ENCODE data around the gene NCF1.
"Not testable (repeated sequence)": the region's sequence is repeated elsewhere in the genome, so short reads cannot be mapped to it uniquely, and the experiment has no call there.

The NCF1 gene

GRCh38 chr7:74773760-74774750 is at the start of gene NCF1:
TSS of gene NCF1 (plus strand) at chr7:74774011. CDS start at chr7:74774032, 21 bp downstream.
- H3K27me3 Mint-ChIP-seq (ENCODE audit: low read depth); H3K27ac Mint-ChIP-seq; H3K9me3 Mint-ChIP-seq; H3K36me3 Mint-ChIP-seq (ENCODE audit: low read depth); H3K4me1 Mint-ChIP-seq; H3K4me3 Mint-ChIP-seq: not testable (repeated sequence)

DNA sequence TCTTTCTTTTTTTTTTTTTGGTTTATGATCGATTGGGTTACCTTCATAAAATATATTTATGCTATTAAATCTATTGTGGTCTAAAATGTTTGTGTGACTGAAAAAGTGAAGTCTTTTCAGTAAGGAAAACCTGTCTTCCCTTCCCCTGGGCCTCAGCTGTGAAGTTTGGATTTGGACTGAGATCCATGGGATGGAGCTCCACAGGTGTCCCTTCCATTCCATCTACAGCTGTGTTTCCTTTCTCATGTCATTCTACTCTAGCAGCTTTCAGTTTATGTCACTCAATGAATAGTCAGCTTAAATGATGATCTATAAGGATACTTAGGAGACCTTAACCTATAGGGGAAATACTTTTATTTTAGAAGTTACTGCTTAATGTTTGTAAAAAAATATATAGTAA is 48.0 kb upstream of the NCF1 start:
- H3K4me3 Mint-ChIP-seq: no peak overlapping the region
- H3K36me3 Mint-ChIP-seq (ENCODE audit: low read depth): peaks cover 38% of the 10 kb centered on the region
- H3K27ac Mint-ChIP-seq: peak overlapping the region in 1 of 3 experiments; percentile 38
- H3K27me3 Mint-ChIP-seq (ENCODE audit: low read depth): no peaks in the 10 kb centered on the region
- TF ChIP-seq, protein P1, sequence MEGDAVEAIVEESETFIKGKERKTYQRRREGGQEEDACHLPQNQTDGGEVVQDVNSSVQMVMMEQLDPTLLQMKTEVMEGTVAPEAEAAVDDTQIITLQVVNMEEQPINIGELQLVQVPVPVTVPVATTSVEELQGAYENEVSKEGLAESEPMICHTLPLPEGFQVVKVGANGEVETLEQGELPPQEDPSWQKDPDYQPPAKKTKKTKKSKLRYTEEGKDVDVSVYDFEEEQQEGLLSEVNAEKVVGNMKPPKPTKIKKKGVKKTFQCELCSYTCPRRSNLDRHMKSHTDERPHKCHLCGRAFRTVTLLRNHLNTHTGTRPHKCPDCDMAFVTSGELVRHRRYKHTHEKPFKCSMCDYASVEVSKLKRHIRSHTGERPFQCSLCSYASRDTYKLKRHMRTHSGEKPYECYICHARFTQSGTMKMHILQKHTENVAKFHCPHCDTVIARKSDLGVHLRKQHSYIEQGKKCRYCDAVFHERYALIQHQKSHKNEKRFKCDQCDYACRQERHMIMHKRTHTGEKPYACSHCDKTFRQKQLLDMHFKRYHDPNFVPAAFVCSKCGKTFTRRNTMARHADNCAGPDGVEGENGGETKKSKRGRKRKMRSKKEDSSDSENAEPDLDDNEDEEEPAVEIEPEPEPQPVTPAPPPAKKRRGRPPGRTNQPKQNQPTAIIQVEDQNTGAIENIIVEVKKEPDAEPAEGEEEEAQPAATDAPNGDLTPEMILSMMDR (IDR thresholded peaks at IDR 0.05; ENCODE audit: unreplicated experiment in 3 of 3): no peak
- H3K4me1 Mint-ChIP-seq: peaks cover 8% of the 10 kb centered on the region
- H3K9me3 Mint-ChIP-seq: no peaks in the 10 kb centered on the region

- TF ChIP-seq, protein P1 (IDR thresholded peaks at IDR 0.05; ENCODE audit: unreplicated experiment in 3 of 3): no peak
- no peaks in the 10 kb centered on the region for H3K27me3 Mint-ChIP-seq (ENCODE audit: low read depth)
- H3K4me3 Mint-ChIP-seq: no peak overlapping the region
- no peaks in the 10 kb centered on the region for H3K9me3 Mint-ChIP-seq
- peak overlapping the region in 2 of 3 experiments; percentile 43 to 52 for H3K27ac Mint-ChIP-seq
- H3K4me1 Mint-ChIP-seq: peaks cover 8% of the 10 kb centered on the region
- peaks cover 41% of the 10 kb centered on the region for H3K36me3 Mint-ChIP-seq (ENCODE audit: low read depth)
These were observed 47.3 kb upstream of the NCF1 start for GRCh38 chr7:74726309-74727101.

GRCh38 chr7:74728686-74729085 is 45.1 kb upstream of the NCF1 start:
- H3K27me3 Mint-ChIP-seq (ENCODE audit: low read depth); H3K27ac Mint-ChIP-seq; H3K4me3 Mint-ChIP-seq; H3K4me1 Mint-ChIP-seq; H3K9me3 Mint-ChIP-seq: not testable (repeated sequence)
- H3K36me3 Mint-ChIP-seq (ENCODE audit: low read depth): peaks cover 24% of the 10 kb centered on the region

- H3K4me3 Mint-ChIP-seq; H3K9me3 Mint-ChIP-seq; H3K4me1 Mint-ChIP-seq; H3K27me3 Mint-ChIP-seq (ENCODE audit: low read depth); H3K27ac Mint-ChIP-seq: not testable (repeated sequence)
- peaks cover 16% of the 10 kb centered on the region for H3K36me3 Mint-ChIP-seq (ENCODE audit: low read depth)
These were observed 43.6 kb upstream of the NCF1 start for GRCh38 chr7:74730186-74730585.

DNA sequence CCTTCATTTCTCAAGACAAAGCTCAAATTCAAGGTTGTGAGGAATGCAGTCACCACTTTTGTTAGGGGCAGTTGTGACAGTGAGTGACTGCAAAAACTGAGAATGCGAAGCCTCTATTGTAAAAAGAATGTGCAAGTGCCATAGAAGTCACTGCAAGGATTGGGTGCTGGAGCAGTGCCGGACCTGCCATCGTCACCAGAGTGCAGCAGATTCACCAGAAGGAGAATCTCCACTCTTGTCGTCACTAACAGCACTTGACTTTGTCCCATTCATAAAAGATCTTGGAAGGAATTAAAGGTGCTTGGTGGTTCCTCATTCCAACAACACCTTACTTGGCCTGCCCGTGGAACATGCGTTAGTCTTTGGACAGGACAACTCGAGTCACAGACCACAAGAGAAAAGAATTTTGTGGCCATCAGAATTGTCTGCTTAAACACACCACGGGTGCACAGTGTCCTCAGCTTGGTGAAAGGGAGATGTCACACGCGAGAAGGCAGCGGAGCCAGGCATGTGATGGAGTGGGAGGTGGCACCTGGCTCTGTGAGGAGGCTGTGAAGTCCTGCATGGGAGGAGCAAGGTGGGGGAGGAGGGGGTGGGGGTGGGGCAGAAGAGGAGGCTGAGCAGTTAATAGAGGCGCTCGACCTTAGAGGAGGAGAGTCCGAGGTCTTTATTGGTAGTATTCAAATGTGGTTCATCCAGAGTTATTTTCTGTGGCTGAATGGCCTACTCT is 33.7 kb upstream of the NCF1 start:
- not testable (repeated sequence) for H3K4me1 Mint-ChIP-seq; H3K27me3 Mint-ChIP-seq (ENCODE audit: low read depth); H3K36me3 Mint-ChIP-seq (ENCODE audit: low read depth); H3K4me3 Mint-ChIP-seq; H3K27ac Mint-ChIP-seq; H3K9me3 Mint-ChIP-seq

- H3K9me3 Mint-ChIP-seq; H3K36me3 Mint-ChIP-seq (ENCODE audit: low read depth); H3K4me3 Mint-ChIP-seq; H3K27me3 Mint-ChIP-seq (ENCODE audit: low read depth); H3K27ac Mint-ChIP-seq; H3K4me1 Mint-ChIP-seq: not testable (repeated sequence)
These were observed 29.8 kb upstream of the NCF1 start for GRCh38 chr7:74743936-74744557.

- not testable (repeated sequence) for H3K27ac Mint-ChIP-seq
These were observed 19.8 kb upstream of the NCF1 start for GRCh38 chr7:74753921-74754482.

DNA sequence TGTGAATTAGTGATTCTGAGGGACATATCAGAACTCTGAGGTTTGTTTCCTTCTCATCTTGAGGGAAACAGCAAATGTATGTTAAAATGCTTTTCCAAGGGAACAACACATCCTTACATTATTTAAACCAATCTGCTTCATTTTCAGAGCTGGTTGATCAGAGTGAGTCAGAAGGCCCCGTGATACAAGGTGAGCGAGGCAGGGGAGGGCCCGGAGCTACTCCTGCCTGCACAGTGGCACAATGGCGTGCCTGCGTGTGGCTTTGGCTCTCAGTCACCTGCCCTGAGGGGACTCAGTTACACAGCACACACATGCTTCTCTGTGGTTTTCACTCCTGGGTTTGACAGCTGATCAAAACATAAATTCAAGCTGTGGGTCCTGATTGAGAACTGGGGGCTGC is 17.1 kb upstream of the NCF1 start:
- not testable (repeated sequence) for H3K4me1 Mint-ChIP-seq; H3K9me3 Mint-ChIP-seq; H3K27me3 Mint-ChIP-seq (ENCODE audit: low read depth); H3K36me3 Mint-ChIP-seq (ENCODE audit: low read depth); H3K4me3 Mint-ChIP-seq; H3K27ac Mint-ChIP-seq

More at GRCh38 chr7:74753921-74754482, 19.8 kb upstream of the NCF1 start:
- H3K36me3 Mint-ChIP-seq (ENCODE audit: low read depth); H3K27me3 Mint-ChIP-seq (ENCODE audit: low read depth); H3K4me1 Mint-ChIP-seq; H3K4me3 Mint-ChIP-seq; H3K9me3 Mint-ChIP-seq: not testable (repeated sequence)

- H3K36me3 Mint-ChIP-seq (ENCODE audit: low read depth); H3K27me3 Mint-ChIP-seq (ENCODE audit: low read depth); H3K4me3 Mint-ChIP-seq; H3K27ac Mint-ChIP-seq; H3K4me1 Mint-ChIP-seq; H3K9me3 Mint-ChIP-seq: not testable (repeated sequence)
These were observed 15.5 kb upstream of the NCF1 start for GRCh38 chr7:74758268-74758667.

- not testable (repeated sequence) for H3K27ac Mint-ChIP-seq
These were observed 14.8 kb upstream of the NCF1 start for GRCh38 chr7:74758982-74759381.

More at GRCh38 chr7:74758982-74759381, 14.8 kb upstream of the NCF1 start:
- H3K27me3 Mint-ChIP-seq (ENCODE audit: low read depth); H3K9me3 Mint-ChIP-seq; H3K4me3 Mint-ChIP-seq; H3K4me1 Mint-ChIP-seq; H3K36me3 Mint-ChIP-seq (ENCODE audit: low read depth): not testable (repeated sequence)
